SK-N-SH (cell line): ENCODE data around the gene MBOAT2. TPM values are rescaled to one million over a fixed set of nuclear protein-coding genes. Genes with fewer than 3 reads are reported as not detected.

Experiments
- CTCF ChIA-PET: fragments of 300-600, 350-600 bp; formaldehyde crosslinking; extraction: SDS; loops from one replicate; lab custom pipeline; 2021; lab: Yijun Ruan, JAX
- POLR2A ChIA-PET: fragments of 350-600 bp; sonication (Branson Sonifier 250); formaldehyde crosslinking; extraction: SDS; loops from one replicate; lab custom pipeline; 2020; ENCODE audit warnings: antibody characterized with exemption, inconsistent platforms; lab: Yijun Ruan, JAX
- DNase-seq: peaks from one replicate; pipeline ENCODE4 v3.0.0; 2012
- H2AFZ ChIP-seq: fragments of 200-600 bp; sonication (generic); 2 replicates; pipeline ENCODE4 v1.8.1; 2016; ENCODE audit warnings: antibody characterized with exemption, mild to moderate bottlenecking, low read depth
- H3F3A ChIP-seq: fragments of 200-600 bp; sonication (generic); replicated peaks from 2 replicates; pipeline ENCODE3; 2016; ENCODE audit warnings: antibody characterized with exemption, mild to moderate bottlenecking; ENCODE audit not compliant: insufficient read depth
- H3K27ac ChIP-seq, 2 experiments: fragments of 200-500 bp in 1 of 2; fragments of 200-600 bp in 1 of 2; sonication (Bioruptor generic) in 1 of 2; sonication (generic), shearing (Covaris generic) in 1 of 2; 2 replicates each; pipeline versions ENCODE4 v1.5.1 to v1.6.1; 2014 to 2016; ENCODE audit warnings: low read depth in 2 of 2, inconsistent platforms in 1 of 2, low read length in 1 of 2, mild to moderate bottlenecking in 1 of 2, mixed read lengths in 1 of 2
- H3K27me3 ChIP-seq: fragments of 200-600 bp; sonication (generic), shearing (Covaris generic); 2 replicates; pipeline ENCODE4 v1.6.1; 2016; ENCODE audit warnings: mixed run types; ENCODE audit not compliant: insufficient read depth
- H3K36me3 ChIP-seq, 2 experiments: fragments of 200-500 bp in 1 of 2; fragments of 200-600 bp in 1 of 2; sonication (Bioruptor generic) in 1 of 2; sonication (generic) in 1 of 2; replicated peaks in 1 of 2; 2 replicates each; pipeline versions ENCODE3 to v1.5.1; 2014 to 2016; ENCODE audit warnings: low read length in 1 of 2, mild to moderate bottlenecking in 1 of 2; ENCODE audit not compliant: insufficient read depth in 2 of 2, control insufficient read depth in 1 of 2
- H3K4me1 ChIP-seq, 2 experiments: fragments of 200-500 bp in 1 of 2; fragments of 200-600 bp in 1 of 2; sonication (Bioruptor generic) in 1 of 2; sonication (generic), shearing (Covaris generic) in 1 of 2; 2 replicates each; pipeline versions ENCODE4 v1.5.1 to v1.6.1; 2014 to 2016; ENCODE audit warnings: low read depth in 1 of 2, low read length in 1 of 2, mixed run types in 1 of 2; ENCODE audit not compliant: insufficient read depth in 2 of 2, control insufficient read depth in 1 of 2
- H3K4me2 ChIP-seq: fragments of 200-600 bp; sonication (generic), shearing (Covaris generic); 2 replicates; pipeline ENCODE4 v1.6.1; 2017; ENCODE audit warnings: mixed run types
- H3K4me3 ChIP-seq, 2 experiments: fragments of 200-500 bp in 1 of 2; fragments of 200-600 bp in 1 of 2; sonication (Bioruptor generic) in 1 of 2; sonication (generic), shearing (Covaris generic) in 1 of 2; 2 replicates each; pipeline versions ENCODE4 v1.5.1 to v1.8.1; 2014 to 2016; ENCODE audit warnings: low read depth in 2 of 2, inconsistent platforms in 1 of 2, low read length in 1 of 2, mild to moderate bottlenecking in 1 of 2, mixed read lengths in 1 of 2, moderate library complexity in 1 of 2
- H3K79me2 ChIP-seq: fragments of 200-600 bp; sonication (generic); 2 replicates; pipeline ENCODE4 v1.8.1; 2017; ENCODE audit warnings: mild to moderate bottlenecking; ENCODE audit not compliant: insufficient read depth
- H3K9ac ChIP-seq: fragments of 200-600 bp; sonication (generic); 2 replicates; pipeline ENCODE4 v1.6.1; 2017; ENCODE audit warnings: mixed run types
- H3K9me2 ChIP-seq: fragments of 200-600 bp; sonication (generic); 2 replicates; pipeline ENCODE4 v1.6.1; 2017; ENCODE audit warnings: mixed run types
- H3K9me3 ChIP-seq: fragments of 200-600 bp; sonication (generic); 2 replicates; pipeline ENCODE4 v1.6.1; 2017; ENCODE audit warnings: mixed run types, mild to moderate bottlenecking, moderate library complexity
- H4K20me1 ChIP-seq: fragments of 200-600 bp; sonication (generic); 2 replicates; pipeline ENCODE4 v1.6.1; 2017; ENCODE audit warnings: mild to moderate bottlenecking, mixed run types; ENCODE audit not compliant: insufficient read depth
- CHD2 ChIP-seq: fragments of 150-350 bp; IDR thresholded peaks from 2 replicates; pipeline ENCODE4 v1.6.1; 2018; ENCODE audit warnings: low read length; ENCODE audit not compliant: partially characterized antibody
- CTCF ChIP-seq: fragments of 200-600 bp; sonication (generic); IDR thresholded peaks from 2 replicates; pipeline ENCODE4 v1.6.1; 2017; ENCODE audit warnings: antibody characterized with exemption, mild to moderate bottlenecking, moderate library complexity
- FOSL2 ChIP-seq: IDR thresholded peaks from 2 replicates; pipeline ENCODE4 v1.4.0; 2012; ENCODE audit warnings: low read depth, mild to moderate bottlenecking, moderate library complexity, borderline replicate concordance
- FOXM1 ChIP-seq: IDR thresholded peaks from 2 replicates; pipeline ENCODE4 v1.4.0; 2012; ENCODE audit warnings: low read depth, mild to moderate bottlenecking
- GATA2 ChIP-seq: sonication (generic); formaldehyde crosslinking; IDR thresholded peaks from 2 replicates; pipeline ENCODE4 v1.5.0; 2020; ENCODE audit warnings: mild to moderate bottlenecking, missing genetic modification reagents
- IRF3 ChIP-seq: fragments of 150-350 bp; IDR thresholded peaks from 2 replicates; pipeline ENCODE4 v1.6.1; 2016; ENCODE audit warnings: mild to moderate bottlenecking, low read depth, low read length
- JUND ChIP-seq: IDR thresholded peaks from 2 replicates; pipeline ENCODE4 v1.4.0; 2012
- NFIC ChIP-seq: IDR thresholded peaks from 2 replicates; pipeline ENCODE4 v1.4.0; 2012; ENCODE audit warnings: borderline replicate concordance
- RAD21 ChIP-seq: IDR thresholded peaks from 2 replicates; pipeline ENCODE4 v1.6.1; 2012; ENCODE audit warnings: mild to moderate bottlenecking, low read length
- RXRA ChIP-seq: IDR thresholded peaks from 2 replicates; pipeline ENCODE4 v1.4.0; 2012; ENCODE audit warnings: low read depth, mild to moderate bottlenecking, borderline replicate concordance
- USF2 ChIP-seq: fragments of 150-350 bp; IDR thresholded peaks from 2 replicates; pipeline ENCODE4 v1.6.1; 2017; ENCODE audit warnings: antibody characterized with exemption, low read length, low read depth, borderline replicate concordance
- WGBS: methylation state at CpG from one replicate; pipeline ENCODE4 v1.1.6; 2017; ENCODE audit warnings: low lambda C conversion rate; 5-methylcytosine and 5-hydroxymethylcytosine counted together
- polyA plus RNA-seq, 3 experiments: library from polyadenylated mRNA; depleted of rRNA; stranded (reverse); fragments of >200 nt; gene quantifications; 2 replicates each; pipeline ENCODE4 v1.2.3, GENCODE V29; 2012
- TF ChIP-seq, protein P1 (sequence below): IDR thresholded peaks from 2 replicates; pipeline ENCODE4 v1.4.0; 2012; ENCODE audit warnings: low read depth, borderline replicate concordance
- TF ChIP-seq, protein P2 (sequence below): IDR thresholded peaks from 2 replicates; pipeline ENCODE4; 2012

The MBOAT2 gene
- polyA plus RNA-seq, 1 of the 3 experiments (the other 2 are of a cell fraction) = 33.9 TPM

GRCh38 chr2:8984855-8985254 lies 18.6 kb downstream of the MBOAT2 start:
- Histone ChIP-seq H4K20me1 (no peaks in the 10 kb centered on the region), H3F3A (peaks cover 23% of the 10 kb centered on the region), H3K4me1 (peaks cover 11 to 36% of the 10 kb centered on the region in 2 experiments), H3K4me3 (no peak overlapping the region), H3K4me2 (peak overlapping the region; percentile 41), H3K9me3 (no peaks in the 10 kb centered on the region), H2AFZ (no peak overlapping the region)
- WGBS = 87% methylated on average over 4 of the region's 4 CpGs
- TF ChIP-seq CHD2 = no peak
- TF ChIP-seq RAD21 = no peak
- TF ChIP-seq IRF3 = no peak
- TF ChIP-seq, protein P1, sequence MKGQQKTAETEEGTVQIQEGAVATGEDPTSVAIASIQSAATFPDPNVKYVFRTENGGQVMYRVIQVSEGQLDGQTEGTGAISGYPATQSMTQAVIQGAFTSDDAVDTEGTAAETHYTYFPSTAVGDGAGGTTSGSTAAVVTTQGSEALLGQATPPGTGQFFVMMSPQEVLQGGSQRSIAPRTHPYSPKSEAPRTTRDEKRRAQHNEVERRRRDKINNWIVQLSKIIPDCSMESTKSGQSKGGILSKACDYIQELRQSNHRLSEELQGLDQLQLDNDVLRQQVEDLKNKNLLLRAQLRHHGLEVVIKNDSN = no peak
- no peak for TF ChIP-seq GATA2 (CRISPR knock-in tag)
- TF ChIP-seq, all 33 proteins: peak for 0
- no peaks in the 10 kb centered on the region for H3K9me2 ChIP-seq
- H3K27me3 ChIP-seq = no peaks in the 10 kb centered on the region
- no peak for DNase-seq
- peaks cover 0 to 3% of the 10 kb centered on the region in 2 experiments for H3K36me3 ChIP-seq
- H3K27ac ChIP-seq = peak overlapping the region in 1 of 2 experiments; percentile 57; a peak in 2 of 4 replicates
- H3K9ac ChIP-seq = no peak overlapping the region
- ChIA-PET POLR2A (no interaction called here), CTCF (interaction anchor here (0.7 to 1.1 kb wide), 3 partner anchors 112 to 155 kb away, joined by 3 read pairs; no protein-coding TSS in a partner anchor)
- H3K79me2 ChIP-seq = peaks cover 98% of the 10 kb centered on the region

DNA sequence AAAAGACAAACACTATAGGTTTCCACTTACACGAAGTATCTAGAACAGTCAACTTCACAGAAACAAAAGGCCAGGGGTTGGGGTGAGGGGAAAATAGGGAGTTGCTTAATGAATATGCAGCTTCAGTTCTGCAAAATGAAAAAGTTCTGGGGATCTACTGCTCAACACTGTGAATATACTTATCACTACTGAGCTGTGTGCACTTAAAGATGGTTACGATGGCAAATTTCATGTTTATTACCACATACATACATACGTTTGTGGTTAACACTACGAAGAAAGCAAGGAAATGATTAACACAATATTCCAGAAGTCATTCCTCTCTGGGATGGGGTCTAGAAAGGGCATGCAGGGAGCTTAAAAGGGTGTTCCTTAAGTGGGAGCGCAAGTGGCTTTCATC lies 19.3 kb downstream of the MBOAT2 start:
- no peaks in the 10 kb centered on the region for H3K27me3 ChIP-seq
- H2AFZ ChIP-seq = peak overlapping the region; percentile 50; the same call in 1 of the 2 replicates
- H3K36me3 ChIP-seq = peaks cover 0 to 3% of the 10 kb centered on the region in 2 experiments
- no peak overlapping the region for H3K4me3 ChIP-seq
- peaks cover 23% of the 10 kb centered on the region for H3F3A ChIP-seq
- H3K9me2 ChIP-seq = no peaks in the 10 kb centered on the region
- TF ChIP-seq, protein P2, sequence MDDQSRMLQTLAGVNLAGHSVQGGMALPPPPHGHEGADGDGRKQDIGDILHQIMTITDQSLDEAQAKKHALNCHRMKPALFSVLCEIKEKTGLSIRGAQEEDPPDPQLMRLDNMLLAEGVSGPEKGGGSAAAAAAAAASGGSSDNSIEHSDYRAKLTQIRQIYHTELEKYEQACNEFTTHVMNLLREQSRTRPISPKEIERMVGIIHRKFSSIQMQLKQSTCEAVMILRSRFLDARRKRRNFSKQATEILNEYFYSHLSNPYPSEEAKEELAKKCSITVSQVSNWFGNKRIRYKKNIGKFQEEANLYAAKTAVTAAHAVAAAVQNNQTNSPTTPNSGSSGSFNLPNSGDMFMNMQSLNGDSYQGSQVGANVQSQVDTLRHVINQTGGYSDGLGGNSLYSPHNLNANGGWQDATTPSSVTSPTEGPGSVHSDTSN = no peak
- TF ChIP-seq, all 33 proteins: peak for 0
- POLR2A ChIA-PET = no interaction called here
- WGBS = 77% methylated on average over 5 of the region's 5 CpGs
- Histone ChIP-seq H3K4me2 (peak overlapping the region; percentile 41), H3K4me1 (peaks cover 11 to 36% of the 10 kb centered on the region in 2 experiments), H3K27ac (peak overlapping the region; percentile 9 to 57; a peak in 3 of 4 replicates), H3K9me3 (no peaks in the 10 kb centered on the region), H3K9ac (no peak overlapping the region), H4K20me1 (no peaks in the 10 kb centered on the region), H3K79me2 (peaks cover 98% of the 10 kb centered on the region)
- CTCF ChIA-PET = interaction anchor here (0.8 kb wide), 1 partner anchor 155 kb away, joined by 3 read pairs; no protein-coding TSS in a partner anchor
- DNase-seq = no peak

- Histone ChIP-seq H3K9me2 (no peaks in the 10 kb centered on the region), H3K4me1 (peaks cover 10 to 36% of the 10 kb centered on the region in 2 experiments), H3K27ac (peak overlapping the region in 1 of 2 experiments; percentile 57; a peak in 3 of 4 replicates), H3K4me3 (no peak overlapping the region), H3K79me2 (peaks cover 98% of the 10 kb centered on the region), H3K27me3 (no peaks in the 10 kb centered on the region), H4K20me1 (no peaks in the 10 kb centered on the region), H3K4me2 (peak overlapping the region; percentile 19; the same call in 1 of the 2 replicates), H3K9ac (peak overlapping the region; percentile 7; the same call in 1 of the 2 replicates), H3F3A (peaks cover 23% of the 10 kb centered on the region), H2AFZ (peak overlapping the region; percentile 50; the same call in 1 of the 2 replicates), H3K36me3 (peaks cover 0 to 3% of the 10 kb centered on the region in 2 experiments), H3K9me3 (no peaks in the 10 kb centered on the region)
- ChIA-PET CTCF (no interaction called here), POLR2A (no interaction called here)
- no peak for DNase-seq
- WGBS = 89% methylated on average over 1 of the region's 1 CpG
- TF ChIP-seq JUND (peak; percentile 33; the same call in 1 of the 2 replicates), NFIC (no peak), CTCF (no peak), RXRA (no peak), FOXM1 (no peak), USF2 (no peak), FOSL2 (peak; percentile 57; the same call in 1 of the 2 replicates)
- TF ChIP-seq, protein P2 = peak; percentile 69
Measured at GRCh38 chr2:8983571-8983970, 19.9 kb downstream of the MBOAT2 start.
